ENCODE measurements around the gene NTM.

The NTM gene

DNA sequence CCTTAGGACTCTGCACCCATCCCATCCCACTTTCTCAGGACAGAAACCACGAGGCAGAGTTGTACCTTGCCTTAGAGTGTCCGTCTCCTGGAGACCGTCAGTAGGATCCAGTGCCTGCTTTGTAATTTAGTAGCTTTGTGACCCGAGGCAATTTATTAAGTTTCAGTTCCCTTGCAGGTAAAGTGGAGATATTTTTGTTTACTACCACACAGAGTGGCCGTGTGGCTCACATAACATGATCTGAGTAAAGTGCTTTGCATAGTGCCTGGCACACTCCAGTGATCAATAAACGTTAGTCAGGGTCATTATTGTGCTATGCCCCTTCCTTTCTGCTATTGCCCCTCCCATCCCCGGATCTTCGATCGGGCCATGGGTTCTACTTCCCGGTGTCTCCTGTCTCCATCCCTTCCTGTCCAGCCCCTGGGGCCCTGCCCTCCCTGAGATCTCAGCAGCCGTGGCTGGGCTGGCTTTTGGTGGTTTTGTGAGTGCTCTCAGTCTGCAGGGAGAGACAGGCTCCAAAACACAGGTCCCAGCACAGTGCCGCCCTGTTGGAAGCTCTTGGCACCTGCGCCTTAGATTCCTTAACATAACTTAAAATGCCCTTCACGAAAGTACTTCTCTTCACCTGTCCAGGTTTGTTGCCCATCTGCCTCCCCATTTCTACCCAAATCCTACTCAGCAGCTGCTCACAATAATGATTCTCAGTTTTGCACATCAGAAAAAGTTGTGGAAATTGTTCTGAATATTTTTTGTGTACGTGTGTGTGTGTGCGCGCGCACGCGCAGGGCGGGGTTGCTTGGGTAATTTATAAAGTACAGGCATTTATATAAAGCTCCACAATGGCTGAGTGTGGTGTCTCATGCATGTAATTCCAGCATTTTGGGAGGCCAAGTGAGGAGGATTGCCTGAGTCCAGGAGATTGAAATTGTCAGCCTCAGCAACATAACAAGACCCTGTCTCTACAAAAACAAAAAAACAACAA lies 753.7 kb downstream of the NTM start:
- Histone ChIP-seq H3K36me3 (ENCODE audit: insufficient read depth, low read length) (no peaks in the 10 kb centered on the region), H3K4me1 (ENCODE audit: insufficient read depth, low read length) (no peaks in the 10 kb centered on the region), H3K4me3 (ENCODE audit: low read length) (no peak overlapping the region), H3K27me3 (ENCODE audit: insufficient read depth, low read length) (no peaks in the 10 kb centered on the region), H3K9me3 (ENCODE audit: low read length) (no peaks in the 10 kb centered on the region), H2AFZ (ENCODE audit: low read depth, low read length) (no peak overlapping the region)

GRCh38 chr11:132125988-132126871 lies 755.8 kb downstream of the NTM start:
- H3K4me1 ChIP-seq (ENCODE audit: insufficient read depth, low read length) = no peaks in the 10 kb centered on the region
- H3K9me3 ChIP-seq (ENCODE audit: low read length) = no peaks in the 10 kb centered on the region
- no peaks in the 10 kb centered on the region for H3K36me3 ChIP-seq (ENCODE audit: insufficient read depth, low read length)
- H3K4me3 ChIP-seq (ENCODE audit: low read length) = no peak overlapping the region
- no peaks in the 10 kb centered on the region for H3K27me3 ChIP-seq (ENCODE audit: insufficient read depth, low read length)
- no peak overlapping the region for H2AFZ ChIP-seq (ENCODE audit: low read depth, low read length)

- Histone ChIP-seq H3K27me3 (ENCODE audit: insufficient read depth, low read length) (no peaks in the 10 kb centered on the region), H3K4me1 (ENCODE audit: insufficient read depth, low read length) (no peaks in the 10 kb centered on the region), H3K9me3 (ENCODE audit: low read length) (no peaks in the 10 kb centered on the region), H3K36me3 (ENCODE audit: insufficient read depth, low read length) (no peaks in the 10 kb centered on the region), H2AFZ (ENCODE audit: low read depth, low read length) (no peak overlapping the region), H3K4me3 (ENCODE audit: low read length) (no peak overlapping the region)
These were observed 756.8 kb downstream of the NTM start for GRCh38 chr11:132126973-132127899.

DNA sequence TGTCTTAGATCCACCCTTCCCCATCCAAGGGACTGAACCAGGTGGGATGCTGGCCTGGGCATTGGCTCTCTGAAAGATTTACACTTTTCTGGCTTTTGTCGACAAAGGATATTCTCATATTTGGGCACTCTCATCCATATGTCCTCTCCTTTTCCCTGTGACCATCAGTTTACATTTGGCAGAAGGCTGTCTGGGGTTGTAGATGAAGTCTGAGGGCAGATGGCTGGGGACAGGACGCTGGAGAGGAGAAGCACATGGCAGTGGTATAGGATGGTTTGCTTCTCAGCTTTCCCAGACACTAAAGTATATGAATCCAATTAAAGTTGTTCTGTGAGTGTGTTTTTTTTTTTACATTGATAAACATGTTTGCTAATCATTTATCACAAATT lies 757.5 kb downstream of the NTM start:
- H3K36me3 ChIP-seq (ENCODE audit: insufficient read depth, low read length) = no peaks in the 10 kb centered on the region
- H3K9me3 ChIP-seq (ENCODE audit: low read length) = no peaks in the 10 kb centered on the region
- no peaks in the 10 kb centered on the region for H3K4me1 ChIP-seq (ENCODE audit: insufficient read depth, low read length)
- H3K4me3 ChIP-seq (ENCODE audit: low read length) = no peak overlapping the region
- H2AFZ ChIP-seq (ENCODE audit: low read depth, low read length) = no peak overlapping the region
- H3K27me3 ChIP-seq (ENCODE audit: insufficient read depth, low read length) = no peaks in the 10 kb centered on the region

DNA sequence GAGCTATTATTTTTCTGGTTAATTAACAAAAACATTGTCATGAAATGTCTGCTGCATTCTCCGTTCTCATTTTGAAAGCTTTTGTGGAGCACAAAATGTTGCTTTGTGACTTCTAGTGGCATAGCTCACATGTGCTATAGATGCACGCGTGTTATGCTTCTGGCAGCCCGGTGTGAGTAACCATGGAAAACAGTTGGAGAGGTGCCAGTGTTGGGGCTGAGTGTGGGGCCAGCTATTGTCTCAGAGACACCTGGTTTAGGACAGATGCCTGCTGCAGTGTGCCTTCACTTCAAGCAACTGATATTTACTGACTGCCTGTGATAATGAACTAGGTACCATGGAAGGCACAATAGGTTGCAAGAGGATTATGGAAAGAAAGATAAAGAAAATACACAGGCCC lies 760.6 kb downstream of the NTM start:
- no peaks in the 10 kb centered on the region for H3K9me3 ChIP-seq (ENCODE audit: low read length)
- H3K27me3 ChIP-seq (ENCODE audit: insufficient read depth, low read length) = no peaks in the 10 kb centered on the region
- no peak overlapping the region for H3K4me3 ChIP-seq (ENCODE audit: low read length)
- H2AFZ ChIP-seq (ENCODE audit: low read depth, low read length) = no peak overlapping the region
- H3K36me3 ChIP-seq (ENCODE audit: insufficient read depth, low read length) = no peaks in the 10 kb centered on the region
- H3K4me1 ChIP-seq (ENCODE audit: insufficient read depth, low read length) = no peaks in the 10 kb centered on the region

- no peaks in the 10 kb centered on the region for H3K36me3 ChIP-seq (ENCODE audit: insufficient read depth, low read length)
- no peak overlapping the region for H3K4me3 ChIP-seq (ENCODE audit: low read length)
- H3K4me1 ChIP-seq (ENCODE audit: insufficient read depth, low read length) = no peaks in the 10 kb centered on the region
- no peaks in the 10 kb centered on the region for H3K9me3 ChIP-seq (ENCODE audit: low read length)
- H3K27me3 ChIP-seq (ENCODE audit: insufficient read depth, low read length) = no peaks in the 10 kb centered on the region
- no peak overlapping the region for H2AFZ ChIP-seq (ENCODE audit: low read depth, low read length)
These were observed 761.5 kb downstream of the NTM start for GRCh38 chr11:132131961-132132360.

DNA sequence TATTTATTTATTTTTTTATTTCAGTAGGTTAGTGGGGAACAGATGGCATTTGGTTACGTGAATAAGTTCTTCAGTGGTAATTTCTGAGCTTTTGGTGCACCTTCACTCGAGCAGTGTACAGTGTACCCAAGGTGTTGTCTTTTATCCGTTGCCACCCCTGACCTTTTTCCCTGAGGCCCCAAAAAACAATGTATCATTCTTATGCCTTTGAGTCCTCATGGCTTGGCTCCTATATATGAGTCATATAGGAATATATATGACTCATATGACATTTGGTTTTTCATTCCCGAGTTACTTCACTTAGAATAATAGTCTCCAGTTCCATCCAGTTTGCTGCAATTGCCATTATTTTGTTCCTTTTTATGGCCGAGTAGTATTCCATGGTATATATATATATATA lies 763.9 kb downstream of the NTM start:
- Histone ChIP-seq H3K4me1 (ENCODE audit: insufficient read depth, low read length) (no peaks in the 10 kb centered on the region), H3K27me3 (ENCODE audit: insufficient read depth, low read length) (no peaks in the 10 kb centered on the region), H3K4me3 (ENCODE audit: low read length) (no peak overlapping the region), H3K9me3 (ENCODE audit: low read length) (no peaks in the 10 kb centered on the region), H2AFZ (ENCODE audit: low read depth, low read length) (no peak overlapping the region), H3K36me3 (ENCODE audit: insufficient read depth, low read length) (no peaks in the 10 kb centered on the region)

GRCh38 chr11:132137289-132137980 lies 767.0 kb downstream of the NTM start:
- Histone ChIP-seq H3K36me3 (ENCODE audit: insufficient read depth, low read length) (no peaks in the 10 kb centered on the region), H2AFZ (ENCODE audit: low read depth, low read length) (no peak overlapping the region), H3K9me3 (ENCODE audit: low read length) (no peaks in the 10 kb centered on the region), H3K4me1 (ENCODE audit: insufficient read depth, low read length) (no peaks in the 10 kb centered on the region), H3K4me3 (ENCODE audit: low read length) (no peak overlapping the region), H3K27me3 (ENCODE audit: insufficient read depth, low read length) (no peaks in the 10 kb centered on the region)

- H3K27me3 ChIP-seq (ENCODE audit: insufficient read depth, low read length) = no peaks in the 10 kb centered on the region
- H3K36me3 ChIP-seq (ENCODE audit: insufficient read depth, low read length) = no peaks in the 10 kb centered on the region
- H3K4me1 ChIP-seq (ENCODE audit: insufficient read depth, low read length) = no peaks in the 10 kb centered on the region
- no peak overlapping the region for H3K4me3 ChIP-seq (ENCODE audit: low read length)
- no peaks in the 10 kb centered on the region for H3K9me3 ChIP-seq (ENCODE audit: low read length)
- no peak overlapping the region for H2AFZ ChIP-seq (ENCODE audit: low read depth, low read length)
These were observed 767.5 kb downstream of the NTM start for GRCh38 chr11:132137981-132138313.

GRCh38 chr11:132139181-132139580 lies 768.8 kb downstream of the NTM start:
- Histone ChIP-seq H3K4me1 (ENCODE audit: insufficient read depth, low read length) (no peaks in the 10 kb centered on the region), H3K9me3 (ENCODE audit: low read length) (no peaks in the 10 kb centered on the region), H2AFZ (ENCODE audit: low read depth, low read length) (no peak overlapping the region), H3K27me3 (ENCODE audit: insufficient read depth, low read length) (no peaks in the 10 kb centered on the region), H3K36me3 (ENCODE audit: insufficient read depth, low read length) (no peaks in the 10 kb centered on the region), H3K4me3 (ENCODE audit: low read length) (no peak overlapping the region)

- no peaks in the 10 kb centered on the region for H3K4me1 ChIP-seq (ENCODE audit: insufficient read depth, low read length)
- H3K27me3 ChIP-seq (ENCODE audit: insufficient read depth, low read length) = no peaks in the 10 kb centered on the region
- H3K9me3 ChIP-seq (ENCODE audit: low read length) = no peaks in the 10 kb centered on the region
- no peak overlapping the region for H2AFZ ChIP-seq (ENCODE audit: low read depth, low read length)
- H3K4me3 ChIP-seq (ENCODE audit: low read length) = no peak overlapping the region
- no peaks in the 10 kb centered on the region for H3K36me3 ChIP-seq (ENCODE audit: insufficient read depth, low read length)
These were observed 769.6 kb downstream of the NTM start for GRCh38 chr11:132140056-132140455.

DNA sequence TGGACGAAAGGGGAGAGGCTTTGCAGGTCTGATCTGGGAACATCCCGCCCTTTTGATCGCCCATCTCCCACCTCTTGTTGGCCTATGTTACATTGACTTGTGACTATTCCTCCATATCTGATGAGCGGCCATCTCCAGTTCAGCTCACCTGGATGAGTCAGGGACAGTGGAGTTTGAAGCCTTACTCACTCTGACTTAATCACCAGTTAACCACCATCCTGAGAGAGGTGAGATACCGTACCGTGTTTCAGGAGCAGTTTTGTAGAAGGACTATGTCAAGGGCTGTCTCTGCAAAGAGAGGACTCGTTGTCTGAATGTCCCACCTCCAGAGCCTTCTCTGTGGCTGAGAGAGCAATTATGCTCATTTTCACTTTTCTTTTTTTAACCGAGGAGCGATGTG lies 771.7 kb downstream of the NTM start:
- Histone ChIP-seq H3K36me3 (ENCODE audit: insufficient read depth, low read length) (no peaks in the 10 kb centered on the region), H3K4me3 (ENCODE audit: low read length) (no peak overlapping the region), H3K9me3 (ENCODE audit: low read length) (no peaks in the 10 kb centered on the region), H3K27me3 (ENCODE audit: insufficient read depth, low read length) (no peaks in the 10 kb centered on the region), H3K4me1 (ENCODE audit: insufficient read depth, low read length) (no peaks in the 10 kb centered on the region), H2AFZ (ENCODE audit: low read depth, low read length) (no peak overlapping the region)

Data from neuron (in vitro differentiated cells).